SK-N-SH (cell line): ENCODE data around the gene IL20. TPM values are rescaled to one million over a fixed set of nuclear protein-coding genes. Genes with fewer than 3 reads are reported as not detected.

Experiments
- CTCF ChIA-PET: fragments of 300-600, 350-600 bp; formaldehyde crosslinking; extraction: SDS; loops from one replicate; lab custom pipeline; 2021; lab: Yijun Ruan, JAX
- POLR2A ChIA-PET: fragments of 350-600 bp; sonication (Branson Sonifier 250); formaldehyde crosslinking; extraction: SDS; loops from one replicate; lab custom pipeline; 2020; ENCODE audit warnings: antibody characterized with exemption, inconsistent platforms; lab: Yijun Ruan, JAX
- DNase-seq: peaks from one replicate; pipeline ENCODE4 v3.0.0; 2012
- H2AFZ ChIP-seq: fragments of 200-600 bp; sonication (generic); 2 replicates; pipeline ENCODE4 v1.8.1; 2016; ENCODE audit warnings: antibody characterized with exemption, mild to moderate bottlenecking, low read depth
- H3F3A ChIP-seq: fragments of 200-600 bp; sonication (generic); replicated peaks from 2 replicates; pipeline ENCODE3; 2016; ENCODE audit warnings: antibody characterized with exemption, mild to moderate bottlenecking; ENCODE audit not compliant: insufficient read depth
- H3K27ac ChIP-seq, 2 experiments: fragments of 200-500 bp in 1 of 2; fragments of 200-600 bp in 1 of 2; sonication (Bioruptor generic) in 1 of 2; sonication (generic), shearing (Covaris generic) in 1 of 2; 2 replicates each; pipeline versions ENCODE4 v1.5.1 to v1.6.1; 2014 to 2016; ENCODE audit warnings: low read depth in 2 of 2, inconsistent platforms in 1 of 2, low read length in 1 of 2, mild to moderate bottlenecking in 1 of 2, mixed read lengths in 1 of 2
- H3K27me3 ChIP-seq: fragments of 200-600 bp; sonication (generic), shearing (Covaris generic); 2 replicates; pipeline ENCODE4 v1.6.1; 2016; ENCODE audit warnings: mixed run types; ENCODE audit not compliant: insufficient read depth
- H3K36me3 ChIP-seq, 2 experiments: fragments of 200-500 bp in 1 of 2; fragments of 200-600 bp in 1 of 2; sonication (Bioruptor generic) in 1 of 2; sonication (generic) in 1 of 2; replicated peaks in 1 of 2; 2 replicates each; pipeline versions ENCODE3 to v1.5.1; 2014 to 2016; ENCODE audit warnings: low read length in 1 of 2, mild to moderate bottlenecking in 1 of 2; ENCODE audit not compliant: insufficient read depth in 2 of 2, control insufficient read depth in 1 of 2
- H3K4me1 ChIP-seq, 2 experiments: fragments of 200-500 bp in 1 of 2; fragments of 200-600 bp in 1 of 2; sonication (Bioruptor generic) in 1 of 2; sonication (generic), shearing (Covaris generic) in 1 of 2; 2 replicates each; pipeline versions ENCODE4 v1.5.1 to v1.6.1; 2014 to 2016; ENCODE audit warnings: low read depth in 1 of 2, low read length in 1 of 2, mixed run types in 1 of 2; ENCODE audit not compliant: insufficient read depth in 2 of 2, control insufficient read depth in 1 of 2
- H3K4me2 ChIP-seq: fragments of 200-600 bp; sonication (generic), shearing (Covaris generic); 2 replicates; pipeline ENCODE4 v1.6.1; 2017; ENCODE audit warnings: mixed run types
- H3K4me3 ChIP-seq, 2 experiments: fragments of 200-500 bp in 1 of 2; fragments of 200-600 bp in 1 of 2; sonication (Bioruptor generic) in 1 of 2; sonication (generic), shearing (Covaris generic) in 1 of 2; 2 replicates each; pipeline versions ENCODE4 v1.5.1 to v1.8.1; 2014 to 2016; ENCODE audit warnings: low read depth in 2 of 2, inconsistent platforms in 1 of 2, low read length in 1 of 2, mild to moderate bottlenecking in 1 of 2, mixed read lengths in 1 of 2, moderate library complexity in 1 of 2
- H3K79me2 ChIP-seq: fragments of 200-600 bp; sonication (generic); 2 replicates; pipeline ENCODE4 v1.8.1; 2017; ENCODE audit warnings: mild to moderate bottlenecking; ENCODE audit not compliant: insufficient read depth
- H3K9ac ChIP-seq: fragments of 200-600 bp; sonication (generic); 2 replicates; pipeline ENCODE4 v1.6.1; 2017; ENCODE audit warnings: mixed run types
- H3K9me2 ChIP-seq: fragments of 200-600 bp; sonication (generic); 2 replicates; pipeline ENCODE4 v1.6.1; 2017; ENCODE audit warnings: mixed run types
- H3K9me3 ChIP-seq: fragments of 200-600 bp; sonication (generic); 2 replicates; pipeline ENCODE4 v1.6.1; 2017; ENCODE audit warnings: mixed run types, mild to moderate bottlenecking, moderate library complexity
- H4K20me1 ChIP-seq: fragments of 200-600 bp; sonication (generic); 2 replicates; pipeline ENCODE4 v1.6.1; 2017; ENCODE audit warnings: mild to moderate bottlenecking, mixed run types; ENCODE audit not compliant: insufficient read depth
- ELF1 ChIP-seq: IDR thresholded peaks from 2 replicates; pipeline ENCODE4 v1.4.0; 2012
- EP300 ChIP-seq, 2 experiments: IDR thresholded peaks; 2 replicates each; pipeline versions ENCODE4 v1.4.0 to v1.6.1; 2012; ENCODE audit warnings: borderline replicate concordance in 1 of 2, low read depth in 1 of 2, low read length in 1 of 2
- EZH2phosphoT487 ChIP-seq: fragments of 200-600 bp; sonication (generic); IDR thresholded peaks from 2 replicates; pipeline ENCODE4 v1.6.1; 2017; ENCODE audit warnings: low read depth, mixed run types, mild to moderate bottlenecking, antibody characterized with exemption, moderate library complexity, borderline replicate concordance
- IRF3 ChIP-seq: fragments of 150-350 bp; IDR thresholded peaks from 2 replicates; pipeline ENCODE4 v1.6.1; 2016; ENCODE audit warnings: mild to moderate bottlenecking, low read depth, low read length
- JUND ChIP-seq: IDR thresholded peaks from 2 replicates; pipeline ENCODE4 v1.4.0; 2012
- MEF2A ChIP-seq: IDR thresholded peaks from 2 replicates; pipeline ENCODE4 v1.4.0; 2012; ENCODE audit warnings: low read depth, borderline replicate concordance
- NRF1 ChIP-seq: IDR thresholded peaks from 2 replicates; pipeline ENCODE4 v1.6.1; 2012; ENCODE audit warnings: low read depth, mild to moderate bottlenecking, low read length
- PBX3 ChIP-seq: IDR thresholded peaks from 2 replicates; pipeline ENCODE4; 2012
- REST ChIP-seq: IDR thresholded peaks from 2 replicates; pipeline ENCODE4 v1.6.1; 2012; ENCODE audit warnings: mild to moderate bottlenecking, low read depth, low read length, moderate library complexity
- TEAD4 ChIP-seq: IDR thresholded peaks from 2 replicates; pipeline ENCODE4 v1.4.0; 2012; ENCODE audit warnings: mild to moderate bottlenecking, borderline replicate concordance; ENCODE audit not compliant: insufficient read depth
- WGBS: methylation state at CpG from one replicate; pipeline ENCODE4 v1.1.6; 2017; ENCODE audit warnings: low lambda C conversion rate; 5-methylcytosine and 5-hydroxymethylcytosine counted together
- polyA plus RNA-seq, 3 experiments: library from polyadenylated mRNA; depleted of rRNA; stranded (reverse); fragments of >200 nt; gene quantifications; 2 replicates each; pipeline ENCODE4 v1.2.3, GENCODE V29; 2012

Gene IL20
- polyA plus RNA-seq, 1 of the 3 experiments (the other 2 are of a cell fraction): not detected

- Histone ChIP-seq H3K36me3 (no peaks in the 10 kb centered on the region), H3F3A (no peaks in the 10 kb centered on the region), H3K4me2 (peak overlapping the region; percentile 84), H3K4me3 (peak overlapping the region; percentile 45 to 53), H4K20me1 (no peaks in the 10 kb centered on the region), H3K9me2 (no peaks in the 10 kb centered on the region), H2AFZ (peak overlapping the region; percentile 47; the same call in 1 of the 2 replicates), H3K4me1 (peaks cover 0 to 10% of the 10 kb centered on the region in 2 experiments; a peak in 1 of 4 replicates), H3K9ac (no peak overlapping the region), H3K79me2 (no peaks in the 10 kb centered on the region), H3K9me3 (no peaks in the 10 kb centered on the region), H3K27ac (no peak overlapping the region), H3K27me3 (peaks cover 17% of the 10 kb centered on the region; the same call in 1 of the 2 replicates)
- POLR2A ChIA-PET: interaction anchor here (1.0 kb wide), 1 partner anchor 274 kb away, joined by 3 read pairs; the partner anchor contains the start of gene DYRK3
- TF ChIP-seq PBX3 (0 out of 2 replicates have a peak, but pooled peaks have one; percentile 23), MEF2A (no peak), NRF1 (no peak)
- WGBS: 2% methylated on average over 14 of the region's 69 CpGs
- CTCF ChIA-PET: interaction anchor here (0.6 to 7.8 kb wide), 29 partner anchors 9 to 430 kb away, joined by 3 to 83 read pairs (median 4); partner anchors contain the start of genes DYRK3, EIF2D, FCMR and IL24
- peak; percentile 82 for DNase-seq
Observed at GRCh38 chr1:206909161-206909882, 43.9 kb downstream of the IL20 start.

- no peak overlapping the region for H3K27ac ChIP-seq
- WGBS: 72% methylated on average over 9 of the region's 14 CpGs
- TF ChIP-seq IRF3 (no peak), ELF1 (no peak), JUND (no peak), TEAD4 (no peak), EP300 (IDR thresholded peaks at IDR 0.05; ENCODE audit: borderline replicate concordance in 1 of 2, low read depth in 1 of 2, low read length in 1 of 2) (no peak), REST (no peak), EZH2phosphoT487 (no peak)
- no peaks in the 10 kb centered on the region for H3K9me3 ChIP-seq
- no peaks in the 10 kb centered on the region for H3K9me2 ChIP-seq
- no peaks in the 10 kb centered on the region for H3K79me2 ChIP-seq
- H3K36me3 ChIP-seq: no peaks in the 10 kb centered on the region
- peak overlapping the region; percentile 84 for H3K4me2 ChIP-seq
- H3K9ac ChIP-seq: no peak overlapping the region
- no peaks in the 10 kb centered on the region for H4K20me1 ChIP-seq
- peaks cover 0 to 10% of the 10 kb centered on the region in 2 experiments; a peak in 1 of 4 replicates for H3K4me1 ChIP-seq
- peaks cover 23% of the 10 kb centered on the region; the same call in 1 of the 2 replicates for H3K27me3 ChIP-seq
- no peak overlapping the region; the same call in 1 of the 2 replicates for H2AFZ ChIP-seq
- H3F3A ChIP-seq: no peaks in the 10 kb centered on the region
- ChIA-PET POLR2A (no interaction called here), CTCF (interaction anchor here (0.6 to 7.8 kb wide), 25 partner anchors 9 to 430 kb away, joined by 3 to 83 read pairs (median 4); partner anchors contain the start of genes EIF2D and FCMR)
- H3K4me3 ChIP-seq: peak overlapping the region; percentile 45 to 53
- no peak for DNase-seq
Observed at GRCh38 chr1:206909883-206910318, 44.5 kb downstream of the IL20 start.
